B cell (primary cell): Measurements from ENCODE around the gene CACNA1D.

Source experiments
- EZH2 ChIP-seq: IDR thresholded peaks from 2 replicates; pipeline ENCODE4 v1.6.1; 2012; ENCODE audit warnings: borderline replicate concordance, low read depth, mild to moderate bottlenecking, moderate library complexity, low read length; ENCODE audit not compliant: insufficient read depth, poor library complexity, severe bottlenecking
- TF ChIP-seq, protein P1 (sequence below): fragments of 200-600 bp; IDR thresholded peaks from one replicate; pipeline ENCODE4 v1.8.0; 2022; ENCODE audit warnings: antibody characterized with exemption, mild to moderate bottlenecking

DNA sequence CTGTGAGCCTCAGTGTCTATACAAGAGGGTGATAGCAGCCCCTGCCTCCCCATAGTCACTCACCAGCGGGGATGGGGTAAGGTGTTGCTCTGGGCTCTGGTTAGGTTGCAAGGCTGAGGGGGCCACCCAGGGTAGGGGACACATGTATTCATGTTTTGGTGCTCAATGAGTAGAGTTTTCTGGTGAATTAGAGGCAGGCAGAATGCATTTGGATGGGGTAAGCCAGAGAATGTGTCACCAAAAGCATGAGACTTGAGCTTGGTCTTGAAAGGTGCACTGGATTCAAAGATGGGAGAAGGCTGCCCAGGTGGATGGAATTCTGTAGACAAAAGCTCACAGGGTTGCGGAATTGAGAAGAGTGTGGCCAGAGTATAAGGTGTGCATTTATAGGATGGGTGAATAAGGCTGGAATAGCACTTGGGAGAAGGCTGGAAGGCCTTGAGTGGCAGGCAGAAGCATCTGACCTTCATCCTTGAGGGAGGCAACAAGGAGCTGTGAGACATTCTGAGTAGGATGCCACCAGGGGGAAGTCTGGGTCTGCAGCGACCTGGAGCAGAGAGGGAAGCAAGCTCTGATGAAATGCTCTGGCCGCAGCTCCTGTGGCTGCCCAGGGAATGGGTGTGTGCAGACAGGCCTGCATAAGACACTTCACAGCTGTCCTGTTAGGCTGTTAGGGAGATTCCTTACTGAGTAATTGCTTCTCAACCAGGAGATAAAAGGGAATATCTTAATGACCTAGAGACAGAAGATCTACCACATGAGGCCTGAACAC lies 202.2 kb downstream of the CACNA1D start:
- TF ChIP-seq, protein P1, sequence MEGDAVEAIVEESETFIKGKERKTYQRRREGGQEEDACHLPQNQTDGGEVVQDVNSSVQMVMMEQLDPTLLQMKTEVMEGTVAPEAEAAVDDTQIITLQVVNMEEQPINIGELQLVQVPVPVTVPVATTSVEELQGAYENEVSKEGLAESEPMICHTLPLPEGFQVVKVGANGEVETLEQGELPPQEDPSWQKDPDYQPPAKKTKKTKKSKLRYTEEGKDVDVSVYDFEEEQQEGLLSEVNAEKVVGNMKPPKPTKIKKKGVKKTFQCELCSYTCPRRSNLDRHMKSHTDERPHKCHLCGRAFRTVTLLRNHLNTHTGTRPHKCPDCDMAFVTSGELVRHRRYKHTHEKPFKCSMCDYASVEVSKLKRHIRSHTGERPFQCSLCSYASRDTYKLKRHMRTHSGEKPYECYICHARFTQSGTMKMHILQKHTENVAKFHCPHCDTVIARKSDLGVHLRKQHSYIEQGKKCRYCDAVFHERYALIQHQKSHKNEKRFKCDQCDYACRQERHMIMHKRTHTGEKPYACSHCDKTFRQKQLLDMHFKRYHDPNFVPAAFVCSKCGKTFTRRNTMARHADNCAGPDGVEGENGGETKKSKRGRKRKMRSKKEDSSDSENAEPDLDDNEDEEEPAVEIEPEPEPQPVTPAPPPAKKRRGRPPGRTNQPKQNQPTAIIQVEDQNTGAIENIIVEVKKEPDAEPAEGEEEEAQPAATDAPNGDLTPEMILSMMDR = no peak
- TF ChIP-seq EZH2 = no peak
